Measurements from ENCODE around the gene MTX3.

GRCh38 chr5:80034559-80034958 lies 43.5 kb upstream of the MTX3 start:
- TF ChIP-seq FOXM1 (IDR thresholded peaks at IDR 0.05; ENCODE audit: borderline replicate concordance) = no peak
- no peak for TF ChIP-seq LEF1 (IDR thresholded peaks at IDR 0.05; ENCODE audit: borderline replicate concordance)
- no peak for TF ChIP-seq FOXA1 (IDR thresholded peaks at IDR 0.05)

All from HEK293T (cell line).